Measurements from ENCODE around the gene CDC42. TPM values are rescaled to one million over a fixed set of nuclear protein-coding genes. Genes with fewer than 3 reads are reported as not detected.
A peak's percentile ranks its signal among the peaks of the same experiment; 100 is the strongest.

Gene CDC42
- total and polyA plus RNA-seq, 7 experiments from 2014 or later = 186 to 427 (median 305) TPM

GRCh38 chr1:22024485-22025367 lies 27.8 kb upstream of the CDC42 start:
- Mint-ChIP-seq H3K36me3 (peaks cover 7 to 9% (median 8%) of the 10 kb centered on the region in 5 donors), H3K4me1 (peaks cover 28 to 68% (median 51%) of the 10 kb centered on the region in 7 donors), H3K27ac (peak overlapping the region; percentile 95 to 100 (median 98)), H3K4me3 (peak overlapping the region; percentile 89 to 97 (median 94)), H3K27me3 (no peaks in the 10 kb centered on the region), H3K9me3 (peaks cover 0 to 4% (median 0%) of the 10 kb centered on the region in 11 donors)
- peaks cover 22 to 23% of the 10 kb centered on the region in 2 donors for H3K4me1 ChIP-seq (ENCODE audit: control insufficient read depth in 2 of 2, insufficient read depth in 2 of 2, low read length in 2 of 2)
- peaks cover 0 to 4% (median 0%) of the 10 kb centered on the region in 3 experiments for H3K36me3 ChIP-seq (ENCODE audit: control insufficient read depth in 2 of 3, insufficient read depth in 3 of 3, low read length in 3 of 3)
- intact Hi-C loops (cut with micrococcal nuclease) = loop anchor here (1.0 to 10.0 kb wide), 12 partner anchors 15 to 847 kb away; partner anchors contain the start of genes USP48 (in 2 of the 2), CDC42 (in 1 of the 2), ECE1 (in 1 of the 2) and EIF4G3 (in 1 of the 2)
- ATAC-seq (peak; percentile 79), DNase-seq (peak; percentile 55 to 92 (median 85))
- CTCF ChIA-PET = interaction anchor here (0.6 to 5.3 kb wide), 12 partner anchors 7 to 80 kb away, joined by 3 to 56 read pairs (median 6); partner anchors contain the start of gene CDC42
- H3K27ac ChIP-seq (ENCODE audit: low read depth, low read length) = peak overlapping the region; percentile 99
- H3K9me3 ChIP-seq (ENCODE audit: control insufficient read depth in 2 of 3, low read length in 3 of 3) = no peaks in the 10 kb centered on the region
- no peaks in the 10 kb centered on the region for H3K27me3 ChIP-seq (ENCODE audit: control insufficient read depth in 2 of 2, insufficient read depth in 2 of 2, low read length in 2 of 2)
- peak overlapping the region; percentile 91 for H3K4me3 ChIP-seq (ENCODE audit: low read length)
- POLR2A ChIA-PET = interaction anchor here (0.7 to 25.0 kb wide), 22 partner anchors 9 to 700 kb away, joined by 3 to 774 read pairs (median 4); partner anchors contain the start of genes CDC42 and USP48

- Histone ChIP-seq H3K36me3 (ENCODE audit: control insufficient read depth in 2 of 3, insufficient read depth in 3 of 3, low read length in 3 of 3) (peaks cover 0 to 4% (median 0%) of the 10 kb centered on the region in 3 experiments), H3K27ac (ENCODE audit: low read depth, low read length) (peak overlapping the region; percentile 99), H3K9me3 (ENCODE audit: control insufficient read depth in 2 of 3, low read length in 3 of 3) (no peaks in the 10 kb centered on the region), H3K27me3 (ENCODE audit: control insufficient read depth in 2 of 2, insufficient read depth in 2 of 2, low read length in 2 of 2) (no peaks in the 10 kb centered on the region), H3K4me3 (ENCODE audit: low read length) (peak overlapping the region; percentile 91), H3K4me1 (ENCODE audit: control insufficient read depth in 2 of 2, insufficient read depth in 2 of 2, low read length in 2 of 2) (peaks cover 23 to 28% of the 10 kb centered on the region in 2 donors)
- H3K9me3 Mint-ChIP-seq = peaks cover 0 to 4% (median 0%) of the 10 kb centered on the region in 11 donors
- peaks cover 7 to 9% (median 8%) of the 10 kb centered on the region in 5 donors for H3K36me3 Mint-ChIP-seq
- H3K27me3 Mint-ChIP-seq = no peaks in the 10 kb centered on the region
- ChIA-PET POLR2A (interaction anchor here (0.7 to 25.0 kb wide), 18 partner anchors 10 to 700 kb away, joined by 3 to 774 read pairs (median 6); partner anchors contain the start of genes CDC42 and USP48), CTCF (interaction anchor here (0.6 to 5.3 kb wide), 7 partner anchors 9 to 68 kb away, joined by 3 to 56 read pairs (median 11); partner anchors contain the start of gene CDC42)
- ATAC-seq (peak; percentile 83), DNase-seq (peak; percentile 68 to 94 (median 89))
- peaks cover 33 to 76% (median 59%) of the 10 kb centered on the region in 7 donors for H3K4me1 Mint-ChIP-seq
- H3K4me3 Mint-ChIP-seq = peak overlapping the region; percentile 89 to 97 (median 94)
- intact Hi-C loops (cut with micrococcal nuclease) = loop anchor here (1.0 to 10.0 kb wide), 10 partner anchors 14 to 731 kb away; partner anchors contain the start of genes USP48 (in 2 of the 2), CDC42 (in 1 of the 2) and ECE1 (in 1 of the 2)
- peak overlapping the region; percentile 95 to 100 (median 98) for H3K27ac Mint-ChIP-seq
These were observed 26.9 kb upstream of the CDC42 start for GRCh38 chr1:22025368-22026155.

GRCh38 chr1:22026924-22027289 lies 25.6 kb upstream of the CDC42 start:
- POLR2A ChIA-PET = interaction anchor here (1.1 to 25.0 kb wide), 4 partner anchors 12 to 80 kb away, joined by 3 to 774 read pairs (median 158); partner anchors contain the start of gene CDC42

GRCh38 chr1:22030057-22030456 lies 22.5 kb upstream of the CDC42 start:
- H3K9me3 ChIP-seq (ENCODE audit: control insufficient read depth in 2 of 3, low read length in 3 of 3) = no peaks in the 10 kb centered on the region
- Mint-ChIP-seq H3K9me3 (peaks cover 0 to 4% (median 0%) of the 10 kb centered on the region in 11 donors), H3K4me1 (peaks cover 32 to 79% (median 61%) of the 10 kb centered on the region in 7 donors), H3K4me3 (peak overlapping the region in 7 of 10 donors; percentile 2 to 35 (median 21)), H3K36me3 (peaks cover 7 to 12% (median 9%) of the 10 kb centered on the region in 5 donors), H3K27me3 (no peaks in the 10 kb centered on the region), H3K27ac (peak overlapping the region in 8 of 9 donors; percentile 53 to 97 (median 92))
- H3K27ac ChIP-seq (ENCODE audit: low read depth, low read length) = peak overlapping the region; percentile 71
- DNase-seq (no peak), ATAC-seq (no peak)
- peaks cover 0 to 4% (median 0%) of the 10 kb centered on the region in 3 experiments for H3K36me3 ChIP-seq (ENCODE audit: control insufficient read depth in 2 of 3, insufficient read depth in 3 of 3, low read length in 3 of 3)
- H3K4me3 ChIP-seq (ENCODE audit: low read length) = no peak overlapping the region
- ChIA-PET CTCF (interaction anchor here (0.6 to 2.0 kb wide), 4 partner anchors 9 to 75 kb away, joined by 3 to 5 read pairs (median 3); no protein-coding TSS in a partner anchor), POLR2A (interaction anchor here (1.0 to 25.0 kb wide), 4 partner anchors 9 to 62 kb away, joined by 3 to 774 read pairs (median 158); partner anchors contain the start of gene CDC42)
- intact Hi-C loops (cut with micrococcal nuclease) = no loop called here
- H3K4me1 ChIP-seq (ENCODE audit: control insufficient read depth in 2 of 2, insufficient read depth in 2 of 2, low read length in 2 of 2) = peaks cover 9 to 32% of the 10 kb centered on the region in 2 donors
- no peaks in the 10 kb centered on the region for H3K27me3 ChIP-seq (ENCODE audit: control insufficient read depth in 2 of 2, insufficient read depth in 2 of 2, low read length in 2 of 2)

More at GRCh38 chr1:22026924-22027289, 25.6 kb upstream of the CDC42 start:
- CTCF ChIA-PET = interaction anchor here (2.5 kb wide), 1 partner anchor 11 kb away, joined by 19 read pairs; no protein-coding TSS in a partner anchor
- H3K36me3 Mint-ChIP-seq = peaks cover 7 to 12% (median 9%) of the 10 kb centered on the region in 5 donors
- H3K27ac Mint-ChIP-seq = peak overlapping the region; percentile 66 to 100 (median 98)
- Histone ChIP-seq H3K36me3 (ENCODE audit: control insufficient read depth in 2 of 3, insufficient read depth in 3 of 3, low read length in 3 of 3) (peaks cover 0 to 4% (median 0%) of the 10 kb centered on the region in 3 experiments), H3K4me3 (ENCODE audit: low read length) (no peak overlapping the region), H3K27ac (ENCODE audit: low read depth, low read length) (peak overlapping the region; percentile 99), H3K9me3 (ENCODE audit: control insufficient read depth in 2 of 3, low read length in 3 of 3) (no peaks in the 10 kb centered on the region), H3K27me3 (ENCODE audit: control insufficient read depth in 2 of 2, insufficient read depth in 2 of 2, low read length in 2 of 2) (no peaks in the 10 kb centered on the region), H3K4me1 (ENCODE audit: control insufficient read depth in 2 of 2, insufficient read depth in 2 of 2, low read length in 2 of 2) (peaks cover 23 to 41% of the 10 kb centered on the region in 2 donors)
- H3K4me1 Mint-ChIP-seq = peaks cover 39 to 84% (median 66%) of the 10 kb centered on the region in 7 donors
- peak overlapping the region; percentile 51 to 97 (median 92) for H3K4me3 Mint-ChIP-seq
- intact Hi-C loops (cut with micrococcal nuclease) = loop anchor here in 1 of 2 donors (10.0 kb wide), 1 partner anchor 732 kb away; the partner anchor contains the start of gene ECE1
- no peaks in the 10 kb centered on the region for H3K27me3 Mint-ChIP-seq
- H3K9me3 Mint-ChIP-seq = peaks cover 0 to 4% (median 0%) of the 10 kb centered on the region in 11 donors
- DNase-seq (peak in 1 of 9 donors; percentile 29), ATAC-seq (no peak)

GRCh38 chr1:22030473-22030872 lies 22.0 kb upstream of the CDC42 start:
- Mint-ChIP-seq H3K4me3 (peak overlapping the region in 3 of 10 donors; percentile 31 to 60 (median 35)), H3K27ac (peak overlapping the region in 8 of 9 donors; percentile 53 to 97 (median 92)), H3K27me3 (no peaks in the 10 kb centered on the region), H3K4me1 (peaks cover 32 to 83% (median 61%) of the 10 kb centered on the region in 7 donors), H3K9me3 (peaks cover 0 to 4% (median 0%) of the 10 kb centered on the region in 11 donors), H3K36me3 (peaks cover 6 to 12% (median 9%) of the 10 kb centered on the region in 5 donors)
- no peaks in the 10 kb centered on the region for H3K9me3 ChIP-seq (ENCODE audit: control insufficient read depth in 2 of 3, low read length in 3 of 3)
- no peak overlapping the region for H3K4me3 ChIP-seq (ENCODE audit: low read length)
- peaks cover 0 to 2% (median 0%) of the 10 kb centered on the region in 3 experiments for H3K36me3 ChIP-seq (ENCODE audit: control insufficient read depth in 2 of 3, insufficient read depth in 3 of 3, low read length in 3 of 3)
- ATAC-seq = no peak
- H3K27me3 ChIP-seq (ENCODE audit: control insufficient read depth in 2 of 2, insufficient read depth in 2 of 2, low read length in 2 of 2) = no peaks in the 10 kb centered on the region
- H3K27ac ChIP-seq (ENCODE audit: low read depth, low read length) = peak overlapping the region; percentile 71
- peaks cover 9 to 32% of the 10 kb centered on the region in 2 donors for H3K4me1 ChIP-seq (ENCODE audit: control insufficient read depth in 2 of 2, insufficient read depth in 2 of 2, low read length in 2 of 2)
- DNase-seq = no peak
- intact Hi-C loops (cut with micrococcal nuclease) = no loop called here
- CTCF ChIA-PET = interaction anchor here (0.6 to 2.0 kb wide), 7 partner anchors 8 to 75 kb away, joined by 3 to 8 read pairs (median 4); no protein-coding TSS in a partner anchor
- POLR2A ChIA-PET = interaction anchor here (0.6 to 25.0 kb wide), 6 partner anchors 8 to 1242 kb away, joined by 3 to 774 read pairs (median 4); partner anchors contain the start of gene CDC42

All from naive thymus-derived CD4-positive, alpha-beta T cell (primary cell).